OCI-LY3 (cell line): ENCODE results near the gene LGR4.

Experiments
- CTCF ChIP-seq: fragments of 200-600, 300-600 bp; sonication (generic); IDR thresholded peaks from 2 replicates; pipeline ENCODE4 v1.5.1; 2014; ENCODE audit warnings: antibody characterized with exemption, low read length, low read depth
- EZH2phosphoT487 ChIP-seq: fragments of 200-600 bp; shearing (Covaris generic); IDR thresholded peaks from 2 replicates; pipeline ENCODE4 v1.6.1; 2018; ENCODE audit warnings: antibody characterized with exemption, mixed run types, low read depth

GRCh38 chr11:27339941-27340340, 132.6 kb downstream of the LGR4 start:
- TF ChIP-seq CTCF: no peak
- no peak for TF ChIP-seq EZH2phosphoT487
